ENCODE results near the gene RNF5.
"Not testable (repeated sequence)": the region's sequence is repeated elsewhere in the genome, so short reads cannot be mapped to it uniquely, and the experiment has no call there.

Gene RNF5

GRCh38 chr6:32176476-32177182, 1.6 kb upstream of the RNF5 start:
- DNase-seq = no peak

- no peak for DNase-seq
Measured at GRCh38 chr6:32177183-32177787, 920 bp upstream of the RNF5 start.

GRCh38 chr6:32178547-32179440, 589 bp downstream of the RNF5 start:
- DNase-seq = peak; percentile 66

GRCh38 chr6:32179766-32180405, 1.7 kb downstream of the RNF5 start:
- no peak for DNase-seq

GRCh38 chr6:32181148-32181702, 3.0 kb downstream of the RNF5 start:
- no peak for DNase-seq

GRCh38 chr6:32181915-32182529, 3.8 kb downstream of the RNF5 start:
- DNase-seq = no peak

GRCh38 chr6:32182555-32182981, 4.4 kb downstream of the RNF5 start:
- no peak for DNase-seq

- no peak for DNase-seq
Measured at GRCh38 chr6:32183030-32183429, 4.8 kb downstream of the RNF5 start.

- DNase-seq = no peak
Measured at GRCh38 chr6:32183483-32184083, 5.4 kb downstream of the RNF5 start.

- no peak for DNase-seq
Measured at GRCh38 chr6:32184084-32184640, 6.0 kb downstream of the RNF5 start, which contains the start of gene AGER. Gene AGER, minus strand, starts transcription at chr6:32184253. Its CDS starts 31 bp downstream, at chr6:32184222.

GRCh38 chr6:32185681-32186131, 7.5 kb downstream of the RNF5 start:
- peak; percentile 82 for DNase-seq

GRCh38 chr6:32186151-32186840, 8.1 kb downstream of the RNF5 start:
- DNase-seq = peak; percentile 39

- DNase-seq = no peak
Measured at GRCh38 chr6:32187009-32187709, 9.0 kb downstream of the RNF5 start.

GRCh38 chr6:32187725-32188380, 9.6 kb downstream of the RNF5 start:
- not testable (repeated sequence) for DNase-seq

- DNase-seq = peak; percentile 60
Measured at GRCh38 chr6:32188381-32189068, 10.3 kb downstream of the RNF5 start.

- peak; percentile 47 for DNase-seq
Measured at GRCh38 chr6:32189069-32189741, 11.0 kb downstream of the RNF5 start.

GRCh38 chr6:32189742-32190053, 11.5 kb downstream of the RNF5 start:
- no peak for DNase-seq
